Tibial artery (tissue), 4 donors: ENCODE results near the gene TRAF4.

Source experiments
- DNase-seq, 2 donors: peaks; one replicate each; pipeline ENCODE4 v3.0.0-alpha.2; 2019
- H3K27ac ChIP-seq, 2 donors: fragments of 200-600 bp; sonication (generic) in 1 of 2; 1 replicate in 1 of 2; 2 replicates in 1 of 2; pipeline ENCODE4 v1.5.1; 2018 to 2019; ENCODE audit warnings: mild to moderate bottlenecking in 1 of 2
- H3K27me3 ChIP-seq, 2 donors: fragments of 200-600 bp; sonication (generic) in 1 of 2; one replicate each; pipeline versions ENCODE4 v1.5.1 to v1.6.0; 2016 to 2019
- H3K36me3 ChIP-seq, 3 donors: fragments of 200-600 bp; sonication (generic) in 2 of 3; one replicate each; pipeline ENCODE4 v1.5.1; 2016 to 2019; ENCODE audit warnings: mild to moderate bottlenecking in 2 of 3
- H3K4me1 ChIP-seq, 4 donors: fragments of 200-600 bp; sonication (generic) in 2 of 4; 1 replicate in 3 of 4; 2 replicates in 1 of 4; pipeline ENCODE4 v1.5.1; 2016 to 2019
- H3K4me3 ChIP-seq, 2 donors: fragments of 200-600 bp; sonication (generic) in 1 of 2; 1 replicate in 1 of 2; 2 replicates in 1 of 2; pipeline ENCODE4 v1.5.1; 2018 to 2019; ENCODE audit warnings: mild to moderate bottlenecking in 2 of 2
- H3K9me3 ChIP-seq, 3 donors: fragments of 200-600 bp; sonication (generic) in 1 of 3; one replicate each; pipeline ENCODE4 v1.5.1; 2016 to 2019
- intact Hi-C: fragments of 100-400 bp; cut with DNase I; formaldehyde crosslinking; loops from one replicate; pipeline ENCODE4 v1.15.0; 2023; ENCODE audit warnings: low total_unique reads
- TF ChIP-seq, protein P1 (sequence below), 2 experiments: fragments of 200-600 bp in 1 of 2; fragments of 450-650 bp in 1 of 2; IDR thresholded peaks; one replicate each; pipeline ENCODE4 v1.5.1; 2017 to 2019; ENCODE audit warnings: antibody characterized with exemption in 2 of 2, mild to moderate bottlenecking in 1 of 2, moderate library complexity in 1 of 2

The TRAF4 gene

GRCh38 chr17:28712032-28712704, 31.6 kb upstream of the TRAF4 start:
- Histone ChIP-seq H3K27me3 (no peaks in the 10 kb centered on the region), H3K4me1 (peaks cover 0 to 32% (median 22%) of the 10 kb centered on the region in 4 donors), H3K27ac (peak overlapping the region; percentile 90 to 98), H3K36me3 (peaks cover 11 to 26% (median 23%) of the 10 kb centered on the region in 3 donors), H3K4me3 (peak overlapping the region; percentile 60 to 72), H3K9me3 (no peaks in the 10 kb centered on the region)
- TF ChIP-seq, protein P1, sequence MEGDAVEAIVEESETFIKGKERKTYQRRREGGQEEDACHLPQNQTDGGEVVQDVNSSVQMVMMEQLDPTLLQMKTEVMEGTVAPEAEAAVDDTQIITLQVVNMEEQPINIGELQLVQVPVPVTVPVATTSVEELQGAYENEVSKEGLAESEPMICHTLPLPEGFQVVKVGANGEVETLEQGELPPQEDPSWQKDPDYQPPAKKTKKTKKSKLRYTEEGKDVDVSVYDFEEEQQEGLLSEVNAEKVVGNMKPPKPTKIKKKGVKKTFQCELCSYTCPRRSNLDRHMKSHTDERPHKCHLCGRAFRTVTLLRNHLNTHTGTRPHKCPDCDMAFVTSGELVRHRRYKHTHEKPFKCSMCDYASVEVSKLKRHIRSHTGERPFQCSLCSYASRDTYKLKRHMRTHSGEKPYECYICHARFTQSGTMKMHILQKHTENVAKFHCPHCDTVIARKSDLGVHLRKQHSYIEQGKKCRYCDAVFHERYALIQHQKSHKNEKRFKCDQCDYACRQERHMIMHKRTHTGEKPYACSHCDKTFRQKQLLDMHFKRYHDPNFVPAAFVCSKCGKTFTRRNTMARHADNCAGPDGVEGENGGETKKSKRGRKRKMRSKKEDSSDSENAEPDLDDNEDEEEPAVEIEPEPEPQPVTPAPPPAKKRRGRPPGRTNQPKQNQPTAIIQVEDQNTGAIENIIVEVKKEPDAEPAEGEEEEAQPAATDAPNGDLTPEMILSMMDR (IDR thresholded peaks at IDR 0.05): no peak
- peak in 1 of 2 donors; percentile 38 for DNase-seq
- intact Hi-C loops: no loop called here

- Histone ChIP-seq H3K4me3 (no peak overlapping the region), H3K36me3 (peaks cover 11 to 26% (median 23%) of the 10 kb centered on the region in 3 donors), H3K9me3 (no peaks in the 10 kb centered on the region), H3K4me1 (peaks cover 0 to 32% (median 23%) of the 10 kb centered on the region in 4 donors), H3K27me3 (no peaks in the 10 kb centered on the region), H3K27ac (peak overlapping the region in 1 of 2 donors; percentile 98)
- intact Hi-C loops: no loop called here
- TF ChIP-seq, protein P1 (IDR thresholded peaks at IDR 0.05): no peak
- no peak for DNase-seq
Observed at GRCh38 chr17:28712705-28713415, 31.0 kb upstream of the TRAF4 start.

- intact Hi-C loops: no loop called here
- no peaks in the 10 kb centered on the region for H3K27me3 ChIP-seq
- DNase-seq: no peak
- TF ChIP-seq, protein P1 (IDR thresholded peaks at IDR 0.05): no peak
- no peak overlapping the region for H3K27ac ChIP-seq
- H3K9me3 ChIP-seq: no peaks in the 10 kb centered on the region
- H3K36me3 ChIP-seq: peaks cover 11 to 26% (median 23%) of the 10 kb centered on the region in 3 donors
- H3K4me1 ChIP-seq: peaks cover 0 to 43% (median 37%) of the 10 kb centered on the region in 4 donors
- no peak overlapping the region for H3K4me3 ChIP-seq
Observed at GRCh38 chr17:28714281-28714680, 29.5 kb upstream of the TRAF4 start.

DNA sequence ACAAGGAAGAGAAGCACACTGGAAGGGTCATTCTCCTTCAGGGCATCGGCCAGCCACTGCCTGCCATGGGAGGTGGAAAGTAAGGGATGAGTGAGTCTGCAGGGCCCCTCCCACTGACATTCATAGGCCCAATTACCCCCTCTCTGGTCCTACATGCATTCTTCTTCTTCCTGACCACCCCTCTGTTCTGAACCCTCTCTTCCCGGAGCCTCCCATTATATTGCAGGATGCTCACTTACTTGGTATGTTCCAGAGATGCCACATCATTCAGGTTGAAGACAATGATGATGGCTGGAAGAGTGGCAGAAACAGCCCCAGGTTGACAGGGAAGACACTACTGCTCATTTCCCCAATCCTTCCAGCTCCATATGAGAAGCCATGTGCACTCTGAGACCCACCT, 28.6 kb upstream of the TRAF4 start:
- H3K9me3 ChIP-seq: no peaks in the 10 kb centered on the region
- peaks cover 11 to 26% (median 23%) of the 10 kb centered on the region in 3 donors for H3K36me3 ChIP-seq
- H3K4me1 ChIP-seq: peaks cover 0 to 40% (median 37%) of the 10 kb centered on the region in 4 donors
- H3K27ac ChIP-seq: no peak overlapping the region
- H3K27me3 ChIP-seq: no peaks in the 10 kb centered on the region
- H3K4me3 ChIP-seq: no peak overlapping the region
- no peak for DNase-seq
- intact Hi-C loops: no loop called here
- TF ChIP-seq, protein P1 (IDR thresholded peaks at IDR 0.05): no peak

DNA sequence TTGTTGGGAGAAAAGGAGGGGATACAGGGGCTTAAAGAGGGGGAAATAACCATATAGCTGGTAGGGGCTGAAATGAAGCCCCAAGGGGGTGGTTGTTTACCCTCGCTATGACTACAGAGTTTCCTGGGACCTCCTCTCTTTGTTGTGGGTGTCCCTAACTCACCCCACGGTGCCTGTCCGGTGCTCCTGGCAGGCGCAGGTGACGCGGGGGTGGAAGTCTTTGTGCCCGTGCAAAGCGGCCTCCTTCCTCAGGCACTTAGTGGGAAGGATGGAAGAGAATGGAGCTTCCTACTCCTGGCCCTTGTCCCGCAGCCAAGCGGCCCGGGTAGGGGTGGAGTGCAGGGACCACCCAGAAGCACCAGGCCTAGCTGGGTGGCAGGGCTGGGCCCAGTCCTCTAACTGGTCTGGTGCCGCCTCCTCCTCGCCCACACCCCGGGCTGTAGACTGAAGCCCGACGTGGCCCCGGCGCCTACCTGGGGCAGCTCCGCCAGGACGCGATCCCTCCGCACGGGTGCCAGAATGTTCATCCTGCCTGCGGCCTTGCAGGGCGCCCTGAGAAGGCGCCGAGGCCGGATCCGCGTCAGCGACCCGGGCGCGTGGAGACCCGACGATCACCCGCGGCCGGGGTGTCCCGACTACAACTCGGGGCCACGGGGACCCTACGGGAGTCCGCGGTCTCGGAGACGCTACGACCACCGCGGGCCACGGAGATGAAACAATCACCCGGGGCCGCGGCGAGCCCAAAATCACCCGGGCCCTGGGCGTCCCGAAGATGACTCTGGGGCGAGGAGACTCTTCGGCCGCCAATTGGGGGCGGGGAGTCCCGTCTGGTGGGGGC, 26.9 kb upstream of the TRAF4 start:
- Histone ChIP-seq H3K36me3 (peaks cover 23 to 36% (median 33%) of the 10 kb centered on the region in 3 donors), H3K27me3 (no peaks in the 10 kb centered on the region), H3K4me3 (peak overlapping the region; percentile 65 to 86), H3K27ac (peak overlapping the region; percentile 96 to 98), H3K4me1 (peaks cover 0 to 50% (median 49%) of the 10 kb centered on the region in 4 donors), H3K9me3 (no peaks in the 10 kb centered on the region)
- peak in 1 of 2 donors; percentile 75 for DNase-seq
- intact Hi-C loops: no loop called here
- TF ChIP-seq, protein P1 (IDR thresholded peaks at IDR 0.05): no peak
